KG1 (cell line): Measurements from ENCODE around the gene IL17RA.

Experiments used
- DNase-seq: peaks from one replicate; lab custom pipeline; 2025; lab: John Stamatoyannopoulos, UW

IL17RA gene

DNA sequence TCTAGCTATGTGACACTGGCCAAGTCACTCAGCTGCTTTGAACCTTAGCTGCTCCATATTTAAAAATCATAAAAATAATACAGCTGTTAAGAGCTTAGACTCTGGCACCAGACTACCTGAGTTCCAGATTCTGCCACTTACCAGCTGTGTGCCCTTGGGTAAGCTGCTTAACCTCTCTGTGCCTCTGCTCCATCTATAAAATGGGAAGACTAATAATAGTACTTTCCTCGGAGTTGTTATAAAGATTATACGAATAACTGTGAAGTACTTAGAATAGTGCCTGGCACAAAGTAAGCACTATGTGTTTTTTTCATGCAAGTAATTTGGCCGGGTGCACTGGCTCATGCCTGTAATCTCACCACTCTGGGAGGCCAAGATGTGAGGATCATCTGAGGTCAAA, 72.9 kb downstream of the IL17RA start:
- DNase-seq: no peak

DNA sequence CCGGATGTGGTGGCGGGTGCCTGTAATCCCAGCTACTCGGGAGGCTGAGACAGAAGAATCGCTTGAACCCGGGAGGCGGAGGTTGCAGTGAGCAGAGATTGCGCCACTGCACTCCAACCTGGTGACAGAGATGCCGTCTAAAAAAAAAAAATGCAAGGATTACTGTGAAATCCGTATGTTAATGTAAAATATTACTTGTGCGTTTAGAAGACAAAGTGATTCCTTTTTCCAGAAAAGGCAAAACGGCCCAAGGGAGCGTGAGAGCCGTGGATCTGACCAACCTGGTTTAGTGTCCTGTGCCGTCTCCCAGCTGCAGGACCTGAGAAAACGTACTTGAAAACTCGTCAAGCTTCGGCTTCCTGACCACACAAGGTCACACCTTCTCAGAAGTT, 73.4 kb downstream of the IL17RA start:
- DNase-seq: no peak

DNA sequence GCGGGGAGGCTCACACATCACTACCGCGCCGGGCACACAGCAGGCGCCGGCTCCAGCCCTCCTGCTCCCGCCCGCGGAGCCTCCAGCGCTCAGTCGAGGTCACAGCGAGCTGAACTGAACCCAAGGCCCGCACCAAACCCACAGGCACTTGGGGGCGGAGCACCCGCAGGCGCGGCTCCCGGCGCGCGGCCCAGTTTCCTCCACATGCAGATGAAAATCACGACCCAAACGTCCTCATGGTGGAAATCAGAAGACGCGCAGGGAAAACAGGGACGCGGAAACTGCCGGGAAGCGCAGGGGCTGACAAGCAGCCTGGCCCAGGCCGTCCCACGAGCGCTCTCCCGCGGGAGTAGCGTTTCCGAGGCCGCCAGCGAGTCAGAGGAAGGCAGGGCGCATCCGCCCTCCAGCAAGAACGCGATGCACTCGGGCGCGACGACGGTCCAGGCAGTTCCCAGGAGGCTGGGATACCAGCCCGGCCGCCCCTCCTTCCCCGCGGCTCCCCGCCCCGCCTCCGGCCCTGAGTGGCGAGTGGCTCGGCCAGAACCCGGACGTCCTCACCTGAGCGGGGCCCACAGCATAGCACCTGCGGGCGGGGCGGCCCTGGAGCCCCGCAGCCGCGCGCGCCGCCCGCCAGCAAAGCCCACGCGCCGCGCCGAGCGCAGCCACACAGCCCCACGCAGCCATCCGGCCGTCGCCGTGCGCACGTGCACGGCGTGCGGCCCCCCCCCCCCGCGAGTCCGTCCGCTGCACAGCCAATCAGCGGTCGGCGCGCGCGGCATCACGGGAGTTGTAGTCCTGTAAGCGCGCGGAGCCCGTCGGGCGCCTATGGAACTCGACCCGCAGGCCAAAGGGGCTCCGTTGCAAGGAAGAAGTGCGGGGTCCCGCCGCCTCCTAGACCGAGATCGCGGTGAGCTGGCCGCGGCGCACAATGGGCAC, 74.0 kb downstream of the IL17RA start, which contains the start of gene HDHD5:
HDHD5 (minus strand) TSS at position 710 of the 936 bp plus-strand sequence; CDS start at position 684, 26 bp downstream.
- peak; percentile 65 for DNase-seq

DNA sequence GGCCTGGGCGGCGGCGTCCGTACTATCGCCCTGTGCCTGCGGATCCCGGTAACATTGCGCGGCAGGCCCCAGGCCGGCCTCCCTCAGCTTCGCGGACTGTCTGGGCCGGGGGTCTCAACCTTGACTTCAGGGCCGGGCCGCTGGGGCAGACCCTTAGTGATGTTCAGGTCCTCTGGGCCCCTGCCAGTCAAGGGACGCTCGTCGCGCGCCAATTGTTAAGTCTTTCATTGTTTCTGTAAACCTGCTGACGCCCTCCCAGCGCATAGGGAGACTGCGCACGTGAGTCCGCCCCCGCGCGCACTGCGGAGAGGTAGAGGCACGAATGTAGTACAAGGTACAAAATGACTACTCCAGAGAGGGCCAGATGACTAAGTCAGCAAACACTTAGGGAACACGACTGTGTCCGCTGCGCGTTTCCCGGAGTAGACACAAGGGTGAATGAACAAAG, 74.7 kb downstream of the IL17RA start:
- no peak for DNase-seq

DNA sequence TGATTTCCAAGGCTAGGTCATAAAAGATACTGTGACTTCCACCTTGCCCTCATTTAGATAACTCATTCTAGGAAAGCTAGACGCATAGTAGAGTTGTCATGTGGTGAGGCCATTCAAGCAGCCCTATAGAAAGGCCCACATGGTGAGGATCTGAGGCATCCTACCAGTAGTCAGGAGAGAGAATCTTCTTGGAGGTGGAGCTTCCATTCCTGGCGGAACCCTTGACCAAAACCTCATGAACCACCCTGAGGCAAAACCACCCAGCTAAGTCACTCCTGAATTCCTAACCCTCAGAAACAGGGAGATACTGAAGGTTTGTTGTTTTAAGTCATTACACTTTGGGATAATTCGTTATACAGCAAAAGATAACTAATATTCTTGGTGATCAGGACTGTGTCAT, 77.2 kb downstream of the IL17RA start:
- no peak for DNase-seq

DNA sequence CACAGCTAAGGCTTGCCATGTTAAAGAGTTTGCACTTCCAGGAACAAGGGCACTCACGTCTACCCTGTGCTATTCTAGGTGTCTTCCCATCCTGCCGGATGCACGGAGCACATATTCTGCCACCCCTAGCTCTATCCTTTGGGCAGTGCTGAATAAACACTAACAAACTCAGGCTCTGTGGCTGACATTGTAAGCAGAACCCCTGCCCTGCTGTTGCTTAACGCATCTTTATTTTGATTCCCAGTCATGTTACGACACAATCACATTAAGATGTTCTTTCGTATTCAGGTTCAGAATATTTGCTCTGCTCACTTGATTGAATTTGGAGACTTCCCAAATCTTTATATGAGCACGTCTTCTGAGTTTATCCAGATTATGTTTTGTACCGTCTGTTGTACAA, 77.9 kb downstream of the IL17RA start:
- no peak for DNase-seq

DNA sequence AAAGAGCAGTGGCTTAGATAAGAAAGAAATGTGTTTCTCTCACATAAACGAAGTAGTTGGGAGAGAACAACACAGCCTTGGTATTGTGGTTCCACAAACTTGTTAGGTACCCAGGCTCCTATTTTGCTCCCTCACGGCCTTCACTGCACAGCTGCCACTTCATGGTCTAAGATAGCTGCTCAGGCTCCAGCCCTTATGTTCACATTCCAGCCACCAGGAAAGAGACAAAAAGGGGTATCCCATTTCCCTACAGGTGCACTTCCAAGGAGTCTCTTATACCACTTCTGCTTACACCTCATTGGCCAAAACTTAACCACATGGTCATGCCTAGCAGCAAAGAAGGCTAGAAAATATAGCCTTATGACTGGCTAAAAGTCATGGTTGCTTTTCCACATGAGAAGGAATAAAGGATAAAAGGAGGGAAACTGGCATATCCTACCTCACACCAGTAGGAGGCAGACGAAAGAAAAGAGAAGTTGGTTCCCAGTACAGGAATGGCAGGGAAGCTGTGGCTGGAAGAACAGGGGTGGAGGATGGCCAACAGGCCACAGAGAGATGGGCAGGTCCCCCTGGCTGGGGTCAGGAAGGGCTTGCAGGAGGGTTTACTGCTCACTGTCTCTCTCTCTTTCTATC, 79.7 kb downstream of the IL17RA start:
- no peak for DNase-seq
